GM23248 (cell line): Measurements from ENCODE around the gene NHS.

Source experiments
- EZH2 ChIP-seq: fragments of 200-600 bp; sonication (generic); IDR thresholded peaks from 2 replicates; pipeline ENCODE4 v1.6.1; 2018; ENCODE audit warnings: antibody characterized with exemption, mild to moderate bottlenecking; ENCODE audit not compliant: insufficient read depth, poor library complexity, severe bottlenecking
- EZH2phosphoT487 ChIP-seq: fragments of 200-600 bp; sonication (generic); IDR thresholded peaks from 2 replicates; pipeline ENCODE4 v1.6.1; 2018; ENCODE audit warnings: antibody characterized with exemption, moderate library complexity, mild to moderate bottlenecking, low read depth; ENCODE audit not compliant: insufficient read depth

- no peak for TF ChIP-seq EZH2phosphoT487
- no peak for TF ChIP-seq EZH2
Measured at GRCh38 chrX:17597836-17598439, 222.9 kb downstream of the NHS start.
